DND-41 (cell line): ENCODE measurements around the gene CACNA2D3.

ENCODE experiments used
- ATAC-seq: fragments of 200-7000 bp; cut with Tn5 transposase; 3 replicates; pipeline ENCODE4 v1.9.1; 2021; ENCODE audit warnings: low read depth; ENCODE audit not compliant: insufficient read depth
- DNase-seq: peaks from one replicate; pipeline ENCODE4 v3.0.0-alpha.2; 2020
- H2AFZ ChIP-seq: 2 replicates; pipeline ENCODE4 v1.6.0; 2012; ENCODE audit warnings: low read depth, low read length
- H3K27ac ChIP-seq: 2 replicates; pipeline ENCODE4 v1.5.1; 2012; ENCODE audit warnings: low read length, inconsistent platforms
- H3K27me3 ChIP-seq: fragments of 200-600 bp; sonication (generic); 2 replicates; pipeline ENCODE4 v1.6.0; 2012; ENCODE audit warnings: low read length, mild to moderate bottlenecking, inconsistent platforms; ENCODE audit not compliant: insufficient read depth, poor library complexity
- H3K36me3 ChIP-seq: 2 replicates; pipeline ENCODE4 v1.5.1; 2012; ENCODE audit warnings: low read length, inconsistent platforms; ENCODE audit not compliant: insufficient read depth
- H3K4me1 ChIP-seq: 2 replicates; pipeline ENCODE4 v1.5.1; 2012; ENCODE audit warnings: mild to moderate bottlenecking, low read length; ENCODE audit not compliant: insufficient read depth
- H3K4me2 ChIP-seq: 2 replicates; pipeline ENCODE4 v1.6.0; 2012; ENCODE audit warnings: mild to moderate bottlenecking, moderate library complexity, low read length, inconsistent platforms; ENCODE audit not compliant: insufficient read depth
- H3K4me3 ChIP-seq, 2 experiments: fragments of 200-600 bp in 1 of 2; shearing (Covaris generic) in 1 of 2; 2 replicates each; pipeline ENCODE4 v1.5.1; 2012 to 2016; ENCODE audit warnings: inconsistent platforms in 2 of 2, low read length in 2 of 2, mild to moderate bottlenecking in 2 of 2, low read depth in 1 of 2, moderate library complexity in 1 of 2
- H3K79me2 ChIP-seq: 2 replicates; pipeline ENCODE4 v1.6.0; 2012; ENCODE audit warnings: low read length, inconsistent platforms; ENCODE audit not compliant: insufficient read depth
- H3K9ac ChIP-seq: 2 replicates; pipeline ENCODE4 v1.6.0; 2012; ENCODE audit warnings: low read depth, mild to moderate bottlenecking, inconsistent platforms, low read length, moderate library complexity
- H3K9me3 ChIP-seq: 2 replicates; pipeline ENCODE4 v1.5.1; 2012; ENCODE audit warnings: low read length, moderate library complexity, mild to moderate bottlenecking, inconsistent platforms; ENCODE audit not compliant: insufficient read depth, severe bottlenecking
- H4K20me1 ChIP-seq: 2 replicates; pipeline ENCODE4 v1.6.0; 2012; ENCODE audit warnings: low read length; ENCODE audit not compliant: insufficient read depth
- CTCF ChIP-seq: IDR thresholded peaks from 2 replicates; pipeline ENCODE4 v1.5.1; 2012; ENCODE audit warnings: borderline replicate concordance, low read length, moderate library complexity, mild to moderate bottlenecking; ENCODE audit not compliant: poor library complexity, severe bottlenecking; ENCODE audit errors: extremely low read depth
- EZH2 ChIP-seq: IDR thresholded peaks from 3 replicates; pipeline ENCODE4 v1.6.1; 2012; ENCODE audit warnings: borderline replicate concordance, low read depth, mild to moderate bottlenecking, moderate library complexity, low read length, inconsistent platforms; ENCODE audit not compliant: severe bottlenecking

The CACNA2D3 gene

GRCh38 chr3:54427501-54427900 is 305.1 kb downstream of the CACNA2D3 start:
- ATAC-seq: no peak
- no peak overlapping the region for H3K4me3 ChIP-seq
- H4K20me1 ChIP-seq: no peaks in the 10 kb centered on the region
- H3K36me3 ChIP-seq: no peaks in the 10 kb centered on the region
- H3K9me3 ChIP-seq: no peaks in the 10 kb centered on the region
- TF ChIP-seq CTCF (peak; percentile 5), EZH2 (no peak)
- peaks cover 3% of the 10 kb centered on the region for H3K27me3 ChIP-seq
- H3K4me1 ChIP-seq: no peaks in the 10 kb centered on the region
- no peak overlapping the region for H3K27ac ChIP-seq
- H3K79me2 ChIP-seq: no peaks in the 10 kb centered on the region
- H2AFZ ChIP-seq: no peak overlapping the region
- H3K4me2 ChIP-seq: no peak overlapping the region
- H3K9ac ChIP-seq: no peak overlapping the region
- DNase-seq: no peak

- H3K4me1 ChIP-seq: no peaks in the 10 kb centered on the region
- ATAC-seq: no peak
- peaks cover 3% of the 10 kb centered on the region for H3K27me3 ChIP-seq
- H4K20me1 ChIP-seq: no peaks in the 10 kb centered on the region
- DNase-seq: peak; percentile 60
- no peak overlapping the region for H3K27ac ChIP-seq
- H3K4me3 ChIP-seq: no peak overlapping the region
- H3K9ac ChIP-seq: no peak overlapping the region
- TF ChIP-seq CTCF (peak; percentile 83), EZH2 (no peak)
- H3K9me3 ChIP-seq: no peaks in the 10 kb centered on the region
- H3K36me3 ChIP-seq: no peaks in the 10 kb centered on the region
- H3K79me2 ChIP-seq: no peaks in the 10 kb centered on the region
- H3K4me2 ChIP-seq: no peak overlapping the region
- no peak overlapping the region for H2AFZ ChIP-seq
Observed at GRCh38 chr3:54427941-54428871, 305.9 kb downstream of the CACNA2D3 start.

- ATAC-seq (no peak), DNase-seq (no peak)
- Histone ChIP-seq H3K4me2 (no peak overlapping the region), H3K4me1 (no peaks in the 10 kb centered on the region), H3K4me3 (no peak overlapping the region), H3K9ac (no peak overlapping the region), H3K79me2 (no peaks in the 10 kb centered on the region), H3K27me3 (no peaks in the 10 kb centered on the region), H2AFZ (no peak overlapping the region), H3K9me3 (no peaks in the 10 kb centered on the region), H4K20me1 (no peaks in the 10 kb centered on the region), H3K27ac (no peak overlapping the region), H3K36me3 (no peaks in the 10 kb centered on the region)
- no peak for TF ChIP-seq CTCF
- TF ChIP-seq EZH2: no peak
Observed at GRCh38 chr3:54432975-54433374, 310.6 kb downstream of the CACNA2D3 start.
